GM21786 (cell line): ENCODE results near the gene CFAP20.
A peak's percentile ranks its signal among the peaks of the same experiment; 100 is the strongest.

Source experiments
- ATAC-seq: cut with Tn5 transposase; IDR thresholded peaks from one replicate; pipeline ENCODE4 v1.9.1; 2021; ENCODE audit not compliant: unreplicated experiment

CFAP20 gene

GRCh38 chr16:58129097-58129936 is at the start of gene CFAP20:
TSS of gene CFAP20 (minus strand) at chr16:58129381. CDS start at chr16:58129115, 266 bp downstream.
- ATAC-seq = peak; percentile 83

GRCh38 chr16:58177353-58177710 is 48.2 kb upstream of the CFAP20 start:
- no peak for ATAC-seq

- ATAC-seq = no peak
Observed at GRCh38 chr16:58176608-58177352, 47.6 kb upstream of the CFAP20 start.

GRCh38 chr16:58170223-58170622 is 41.0 kb upstream of the CFAP20 start:
- no peak for ATAC-seq

- ATAC-seq = no peak
Observed at GRCh38 chr16:58160855-58161254, 31.7 kb upstream of the CFAP20 start.

GRCh38 chr16:58158725-58159124 is 29.5 kb upstream of the CFAP20 start:
- ATAC-seq = no peak

- no peak for ATAC-seq
Observed at GRCh38 chr16:58157951-58158540, 28.9 kb upstream of the CFAP20 start.

GRCh38 chr16:58157239-58157638 is 28.1 kb upstream of the CFAP20 start:
- no peak for ATAC-seq

- no peak for ATAC-seq
Observed at GRCh38 chr16:58155839-58156238, 26.7 kb upstream of the CFAP20 start.

- no peak for ATAC-seq
Observed at GRCh38 chr16:58154345-58154744, 25.2 kb upstream of the CFAP20 start.

- no peak for ATAC-seq
Observed at GRCh38 chr16:58152246-58152868, 23.2 kb upstream of the CFAP20 start.

GRCh38 chr16:58148526-58148925 is 19.3 kb upstream of the CFAP20 start:
- ATAC-seq = no peak

GRCh38 chr16:58148099-58148498 is 18.9 kb upstream of the CFAP20 start:
- ATAC-seq = no peak

GRCh38 chr16:58138852-58139251 is 9.7 kb upstream of the CFAP20 start:
- no peak for ATAC-seq

GRCh38 chr16:58137581-58137980 is 8.4 kb upstream of the CFAP20 start:
- ATAC-seq = no peak

GRCh38 chr16:58128711-58129096 is 477 bp downstream of the CFAP20 start:
- no peak for ATAC-seq

GRCh38 chr16:58128181-58128631 is 975 bp downstream of the CFAP20 start:
- ATAC-seq = no peak

GRCh38 chr16:58127634-58128033 is 1.5 kb downstream of the CFAP20 start:
- no peak for ATAC-seq

- no peak for ATAC-seq
Observed at GRCh38 chr16:58127033-58127556, 2.1 kb downstream of the CFAP20 start.

GRCh38 chr16:58126451-58126961 is 2.7 kb downstream of the CFAP20 start:
- no peak for ATAC-seq

GRCh38 chr16:58125781-58126335 is 3.3 kb downstream of the CFAP20 start:
- ATAC-seq = no peak
